Loucy (cell line): ENCODE results near the gene SRGAP1.

ENCODE experiments used
- H2AFZ ChIP-seq: fragments of 200-600 bp; sonication (generic); 2 replicates; pipeline ENCODE4 v1.6.0; 2016; ENCODE audit warnings: antibody characterized with exemption, mild to moderate bottlenecking, low read length, moderate library complexity
- H3F3A ChIP-seq: fragments of 200-600 bp; 2 replicates; pipeline ENCODE4 v1.6.0; 2016; ENCODE audit warnings: antibody characterized with exemption, low read depth, mild to moderate bottlenecking
- H3K27me3 ChIP-seq: fragments of 200-600 bp; sonication (generic); 2 replicates; pipeline ENCODE4 v1.6.1; 2014; ENCODE audit warnings: low read length, mild to moderate bottlenecking; ENCODE audit not compliant: insufficient read depth, poor library complexity, severe bottlenecking
- H3K36me3 ChIP-seq: fragments of 200-600 bp; sonication (generic); 2 replicates; pipeline ENCODE4 v1.6.1; 2016; ENCODE audit warnings: low read length; ENCODE audit not compliant: insufficient read depth
- H3K4me1 ChIP-seq: fragments of 200-600 bp; sonication (generic); 2 replicates; pipeline ENCODE4 v1.5.1; 2014; ENCODE audit warnings: low read length, mild to moderate bottlenecking; ENCODE audit not compliant: insufficient read depth, poor library complexity, severe bottlenecking
- H3K4me2 ChIP-seq: fragments of 200-600 bp; sonication (generic); 2 replicates; pipeline ENCODE4 v1.6.0; 2014; ENCODE audit warnings: antibody characterized with exemption, low read length, low read depth, mild to moderate bottlenecking; ENCODE audit not compliant: poor library complexity, severe bottlenecking
- H3K4me3 ChIP-seq: fragments of 200-600 bp; sonication (generic); 2 replicates; pipeline ENCODE4 v1.5.1; 2014; ENCODE audit warnings: low read length, mild to moderate bottlenecking, mixed read lengths; ENCODE audit not compliant: poor library complexity, severe bottlenecking
- H3K79me2 ChIP-seq: fragments of 200-600 bp; sonication (generic); 2 replicates; pipeline ENCODE4 v1.6.1; 2014; ENCODE audit warnings: low read length; ENCODE audit not compliant: insufficient read depth
- H3K9ac ChIP-seq: fragments of 200-600 bp; sonication (generic); 2 replicates; pipeline ENCODE4 v1.6.0; 2014; ENCODE audit warnings: mild to moderate bottlenecking, low read depth, low read length, moderate library complexity; ENCODE audit not compliant: poor library complexity, severe bottlenecking
- H3K9me2 ChIP-seq: fragments of 200-600 bp; sonication (generic); replicated peaks from 2 replicates; pipeline ENCODE4 v1.6.1; 2016; ENCODE audit warnings: low read depth, low read length, mixed read lengths
- H3K9me3 ChIP-seq: fragments of 200-600 bp; sonication (generic); 2 replicates; pipeline ENCODE4 v1.6.1; 2014; ENCODE audit warnings: mild to moderate bottlenecking, antibody characterized with exemption, low read length, low read depth; ENCODE audit not compliant: insufficient read depth
- H4K20me1 ChIP-seq: fragments of 200-600 bp; sonication (generic); 2 replicates; pipeline ENCODE4 v1.6.0; 2014; ENCODE audit warnings: antibody characterized with exemption, low read length, mild to moderate bottlenecking; ENCODE audit not compliant: insufficient read depth, poor library complexity, severe bottlenecking
- CTCF ChIP-seq: fragments of 200-600 bp; sonication (generic); conservative IDR thresholded peaks from 2 replicates; pipeline ENCODE4 v1.5.1; 2014; ENCODE audit warnings: mild to moderate bottlenecking, antibody characterized with exemption, low read length
- EZH2phosphoT487 ChIP-seq: fragments of 200-600 bp; IDR thresholded peaks from 2 replicates; pipeline ENCODE4 v1.6.1; 2018; ENCODE audit warnings: antibody characterized with exemption, mild to moderate bottlenecking, moderate library complexity, borderline replicate concordance

SRGAP1 gene

GRCh38 chr12:63968673-63969072 lies 124.2 kb downstream of the SRGAP1 start:
- no peaks in the 10 kb centered on the region for H3K36me3 ChIP-seq

GRCh38 chr12:63976902-63977395 lies 132.4 kb downstream of the SRGAP1 start:
- Histone ChIP-seq H3K9ac (no peak overlapping the region), H3K79me2 (no peaks in the 10 kb centered on the region), H3K4me2 (no peak overlapping the region), H3K9me3 (no peaks in the 10 kb centered on the region), H3K9me2 (no peaks in the 10 kb centered on the region), H3K36me3 (no peaks in the 10 kb centered on the region), H3F3A (no peaks in the 10 kb centered on the region), H4K20me1 (no peaks in the 10 kb centered on the region), H3K27me3 (no peaks in the 10 kb centered on the region), H3K4me3 (no peak overlapping the region), H3K4me1 (no peaks in the 10 kb centered on the region), H2AFZ (no peak overlapping the region)
- TF ChIP-seq EZH2phosphoT487, result no peak
- no peak for TF ChIP-seq CTCF

More at GRCh38 chr12:63968673-63969072, 124.2 kb downstream of the SRGAP1 start:
- Histone ChIP-seq H3F3A (no peaks in the 10 kb centered on the region), H4K20me1 (no peaks in the 10 kb centered on the region), H3K4me1 (no peaks in the 10 kb centered on the region), H3K4me3 (no peak overlapping the region), H3K9ac (no peak overlapping the region), H3K9me2 (no peaks in the 10 kb centered on the region), H3K79me2 (no peaks in the 10 kb centered on the region), H2AFZ (no peak overlapping the region), H3K9me3 (no peaks in the 10 kb centered on the region), H3K27me3 (no peaks in the 10 kb centered on the region), H3K4me2 (no peak overlapping the region)
- TF ChIP-seq CTCF, result no peak
- TF ChIP-seq EZH2phosphoT487, result no peak

GRCh38 chr12:63977441-63977840 lies 132.9 kb downstream of the SRGAP1 start:
- no peak overlapping the region for H3K4me2 ChIP-seq
- H3K27me3 ChIP-seq, result no peaks in the 10 kb centered on the region
- no peaks in the 10 kb centered on the region for H3K9me2 ChIP-seq
- no peaks in the 10 kb centered on the region for H3F3A ChIP-seq
- no peaks in the 10 kb centered on the region for H4K20me1 ChIP-seq
- TF ChIP-seq CTCF (no peak), EZH2phosphoT487 (no peak)
- no peak overlapping the region for H3K9ac ChIP-seq
- H2AFZ ChIP-seq, result no peak overlapping the region
- no peaks in the 10 kb centered on the region for H3K4me1 ChIP-seq
- H3K9me3 ChIP-seq, result no peaks in the 10 kb centered on the region
- no peaks in the 10 kb centered on the region for H3K79me2 ChIP-seq
- no peaks in the 10 kb centered on the region for H3K36me3 ChIP-seq
- no peak overlapping the region for H3K4me3 ChIP-seq
